ENCODE data around the gene METTL23.

METTL23 gene

GRCh38 chr17:76738468-76738850 is 11.8 kb downstream of the METTL23 start:
- TF ChIP-seq FOXP2 (optimal IDR thresholded peaks at IDR 0.05; ENCODE audit: borderline replicate concordance, extremely low read depth, extremely low read length, insufficient read depth) (no peak), POLR2AphosphoS5 (IDR thresholded peaks at IDR 0.05; ENCODE audit: low read depth, low read length) (no peak), SIN3A (IDR thresholded peaks at IDR 0.05; ENCODE audit: borderline replicate concordance, insufficient read depth, low read length) (no peak), TAF1 (IDR thresholded peaks at IDR 0.05; ENCODE audit: borderline replicate concordance, insufficient read depth, low read length) (no peak)
- TF ChIP-seq, protein P1, sequence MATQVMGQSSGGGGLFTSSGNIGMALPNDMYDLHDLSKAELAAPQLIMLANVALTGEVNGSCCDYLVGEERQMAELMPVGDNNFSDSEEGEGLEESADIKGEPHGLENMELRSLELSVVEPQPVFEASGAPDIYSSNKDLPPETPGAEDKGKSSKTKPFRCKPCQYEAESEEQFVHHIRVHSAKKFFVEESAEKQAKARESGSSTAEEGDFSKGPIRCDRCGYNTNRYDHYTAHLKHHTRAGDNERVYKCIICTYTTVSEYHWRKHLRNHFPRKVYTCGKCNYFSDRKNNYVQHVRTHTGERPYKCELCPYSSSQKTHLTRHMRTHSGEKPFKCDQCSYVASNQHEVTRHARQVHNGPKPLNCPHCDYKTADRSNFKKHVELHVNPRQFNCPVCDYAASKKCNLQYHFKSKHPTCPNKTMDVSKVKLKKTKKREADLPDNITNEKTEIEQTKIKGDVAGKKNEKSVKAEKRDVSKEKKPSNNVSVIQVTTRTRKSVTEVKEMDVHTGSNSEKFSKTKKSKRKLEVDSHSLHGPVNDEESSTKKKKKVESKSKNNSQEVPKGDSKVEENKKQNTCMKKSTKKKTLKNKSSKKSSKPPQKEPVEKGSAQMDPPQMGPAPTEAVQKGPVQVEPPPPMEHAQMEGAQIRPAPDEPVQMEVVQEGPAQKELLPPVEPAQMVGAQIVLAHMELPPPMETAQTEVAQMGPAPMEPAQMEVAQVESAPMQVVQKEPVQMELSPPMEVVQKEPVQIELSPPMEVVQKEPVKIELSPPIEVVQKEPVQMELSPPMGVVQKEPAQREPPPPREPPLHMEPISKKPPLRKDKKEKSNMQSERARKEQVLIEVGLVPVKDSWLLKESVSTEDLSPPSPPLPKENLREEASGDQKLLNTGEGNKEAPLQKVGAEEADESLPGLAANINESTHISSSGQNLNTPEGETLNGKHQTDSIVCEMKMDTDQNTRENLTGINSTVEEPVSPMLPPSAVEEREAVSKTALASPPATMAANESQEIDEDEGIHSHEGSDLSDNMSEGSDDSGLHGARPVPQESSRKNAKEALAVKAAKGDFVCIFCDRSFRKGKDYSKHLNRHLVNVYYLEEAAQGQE (IDR thresholded peaks at IDR 0.05; ENCODE audit: insufficient read depth in 1 of 2, low read depth in 2 of 2, low read length in 2 of 2), result no peak

DNA sequence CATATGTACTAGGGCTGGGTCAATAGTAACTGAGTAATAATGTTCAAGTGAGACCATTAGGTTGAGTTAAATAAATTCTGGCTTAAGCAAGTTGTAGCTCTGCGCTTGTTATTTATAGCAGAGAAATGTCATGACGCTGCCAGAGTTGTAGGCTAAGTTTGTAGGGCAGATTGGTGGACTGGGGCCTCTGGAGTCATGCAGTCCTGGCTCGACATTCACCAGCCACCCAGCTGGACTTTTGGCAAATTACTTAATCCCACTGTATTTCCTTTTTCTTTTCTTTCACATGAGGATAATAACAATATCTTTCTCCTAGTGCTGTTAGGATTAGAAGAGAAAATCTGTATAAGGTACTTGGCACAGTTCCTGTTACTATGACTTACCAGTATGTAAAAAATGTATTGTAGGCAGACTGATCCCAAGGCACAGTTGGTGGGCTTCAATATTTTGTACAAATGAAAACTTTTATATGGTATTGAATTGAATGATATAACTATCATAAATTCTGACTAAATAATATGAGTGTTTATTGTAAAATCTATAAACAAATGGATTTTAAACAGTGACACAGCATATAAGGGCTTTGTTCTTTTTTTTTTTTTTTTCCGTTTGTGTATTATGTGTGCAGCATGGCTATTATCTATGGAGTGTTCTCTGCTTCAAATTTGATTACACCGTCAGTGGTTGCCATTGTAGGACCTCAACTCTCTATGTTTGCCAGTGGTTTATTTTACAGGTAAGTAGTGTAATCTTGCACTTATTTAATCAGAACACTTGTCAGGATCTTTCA is 13.9 kb downstream of the METTL23 start:
- TF ChIP-seq, protein P1 (IDR thresholded peaks at IDR 0.05; ENCODE audit: insufficient read depth in 1 of 2, low read depth in 2 of 2, low read length in 2 of 2), result no peak
- TF ChIP-seq POLR2AphosphoS5 (IDR thresholded peaks at IDR 0.05; ENCODE audit: low read depth, low read length) (no peak), TAF1 (IDR thresholded peaks at IDR 0.05; ENCODE audit: borderline replicate concordance, insufficient read depth, low read length) (no peak), SIN3A (IDR thresholded peaks at IDR 0.05; ENCODE audit: borderline replicate concordance, insufficient read depth, low read length) (no peak), FOXP2 (optimal IDR thresholded peaks at IDR 0.05; ENCODE audit: borderline replicate concordance, extremely low read depth, extremely low read length, insufficient read depth) (no peak)

DNA sequence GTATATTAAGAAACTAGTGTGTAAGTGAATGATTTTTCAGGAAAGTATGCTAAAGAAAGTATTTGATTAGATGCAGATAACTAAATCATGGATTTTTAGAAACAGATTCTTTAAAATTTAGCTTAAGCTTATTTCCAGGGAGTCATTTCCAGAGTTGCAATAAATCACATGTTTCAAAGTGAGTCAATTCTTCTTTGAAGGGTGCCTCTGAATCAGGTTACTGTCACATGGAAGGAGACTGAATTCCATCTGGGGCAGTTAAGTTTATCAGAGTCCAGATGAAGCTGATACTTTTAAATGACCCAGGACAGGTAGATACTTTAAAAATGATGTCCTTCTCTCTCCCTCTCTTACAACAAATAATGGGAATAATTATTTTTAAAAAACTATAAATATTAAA is 16.3 kb downstream of the METTL23 start:
- TF ChIP-seq, protein P1 (IDR thresholded peaks at IDR 0.05; ENCODE audit: insufficient read depth in 1 of 2, low read depth in 2 of 2, low read length in 2 of 2), result no peak
- TF ChIP-seq FOXP2 (optimal IDR thresholded peaks at IDR 0.05; ENCODE audit: borderline replicate concordance, extremely low read depth, extremely low read length, insufficient read depth), result no peak
- no peak for TF ChIP-seq SIN3A (IDR thresholded peaks at IDR 0.05; ENCODE audit: borderline replicate concordance, insufficient read depth, low read length)
- TF ChIP-seq TAF1 (IDR thresholded peaks at IDR 0.05; ENCODE audit: borderline replicate concordance, insufficient read depth, low read length), result no peak
- no peak for TF ChIP-seq POLR2AphosphoS5 (IDR thresholded peaks at IDR 0.05; ENCODE audit: low read depth, low read length)

DNA sequence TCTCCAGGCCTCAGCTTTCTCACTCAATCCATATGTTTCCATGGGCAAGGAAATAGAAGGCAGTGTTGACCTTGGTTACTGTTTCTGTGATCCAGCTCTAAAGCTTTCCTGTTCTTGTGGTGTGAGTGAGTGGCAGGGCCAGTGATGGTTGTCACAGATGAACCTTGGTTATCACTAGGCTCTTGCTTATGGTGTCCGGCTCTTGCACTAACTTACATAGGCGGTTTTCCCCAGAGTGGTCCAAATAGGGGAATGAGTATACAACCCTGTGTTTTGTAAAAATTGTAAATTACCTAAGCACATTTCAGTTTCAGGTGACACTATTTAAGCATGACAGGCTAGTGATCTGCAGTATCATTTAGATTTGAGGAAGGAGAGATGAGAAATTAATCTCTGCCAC is 18.1 kb downstream of the METTL23 start:
- TF ChIP-seq SIN3A (IDR thresholded peaks at IDR 0.05; ENCODE audit: borderline replicate concordance, insufficient read depth, low read length) (no peak), POLR2AphosphoS5 (IDR thresholded peaks at IDR 0.05; ENCODE audit: low read depth, low read length) (no peak), FOXP2 (optimal IDR thresholded peaks at IDR 0.05; ENCODE audit: borderline replicate concordance, extremely low read depth, extremely low read length, insufficient read depth) (no peak), TAF1 (IDR thresholded peaks at IDR 0.05; ENCODE audit: borderline replicate concordance, insufficient read depth, low read length) (no peak)
- TF ChIP-seq, protein P1 (IDR thresholded peaks at IDR 0.05; ENCODE audit: insufficient read depth in 1 of 2, low read depth in 2 of 2, low read length in 2 of 2), result no peak

Data from PFSK-1 (cell line).